Gastrocnemius medialis (tissue), 4 donors: ENCODE results near the gene UTRN. TPM values are rescaled to one million over a fixed set of nuclear protein-coding genes. Genes with fewer than 3 reads are reported as not detected.

Source experiments
- ATAC-seq, 2 donors: fragments of 150-250 bp; one replicate each; pipeline ENCODE4 v1.9.1; 2016
- DNase-seq, 2 donors: peaks; one replicate each; pipeline ENCODE4 v3.0.0-alpha.2; 2019
- H3K27ac ChIP-seq, 4 donors: fragments of 200-600 bp; sonication (generic); 1 replicate in 1 of 4; 2 replicates in 3 of 4; pipeline ENCODE4 v1.5.1; 2016 to 2018; ENCODE audit warnings: mild to moderate bottlenecking in 2 of 4, moderate library complexity in 1 of 4
- H3K27me3 ChIP-seq, 3 donors: fragments of 200-600 bp; sonication (generic) in 2 of 3; 1 replicate in 1 of 3; 2 replicates in 2 of 3; pipeline versions ENCODE4 v1.5.1 to v1.6.0; 2016 to 2019; ENCODE audit warnings: mild to moderate bottlenecking in 1 of 3, moderate library complexity in 1 of 3
- H3K36me3 ChIP-seq, 2 donors: fragments of 200-600 bp; sonication (generic) in 1 of 2; one replicate each; pipeline ENCODE4 v1.5.1; 2017 to 2018
- H3K4me1 ChIP-seq, 2 donors: fragments of 200-600 bp; sonication (generic) in 1 of 2; one replicate each; pipeline ENCODE4 v1.5.1; 2016 to 2017; ENCODE audit warnings: mild to moderate bottlenecking in 2 of 2
- H3K4me3 ChIP-seq, 4 donors: fragments of 200-600 bp; sonication (generic) in 3 of 4; 1 replicate in 1 of 4; 2 replicates in 3 of 4; pipeline ENCODE4 v1.5.1; 2016 to 2019; ENCODE audit warnings: mild to moderate bottlenecking in 2 of 4
- H3K9me3 ChIP-seq, 3 donors: fragments of 200-600 bp; sonication (generic) in 2 of 3; 1 replicate in 1 of 3; 2 replicates in 2 of 3; pipeline ENCODE4 v1.5.1; 2016 to 2019
- POLR2A ChIP-seq, 2 donors: fragments of 450-650 bp; IDR thresholded peaks; one replicate each; pipeline ENCODE4 v1.6.1; 2017; ENCODE audit warnings: antibody characterized with exemption in 2 of 2, mild to moderate bottlenecking in 2 of 2, moderate library complexity in 2 of 2
- in situ Hi-C, 4 donors: fragments of 200-750 bp; cut with MboI; loops; one replicate each; pipeline versions ENCODE4 v1.15.0 to v1.8.0; 2017; ENCODE audit warnings: low sequenced_read_pairs in 4 of 4
- intact Hi-C: fragments of 100-400 bp; cut with DNase I; formaldehyde crosslinking; loops from one replicate; pipeline ENCODE4 v1.15.1; 2023; ENCODE audit warnings: low total_unique reads
- total RNA-seq, 4 donors: library from RNA; depleted of rRNA; stranded (reverse); fragments of >200 nt; gene quantifications; one replicate each; pipeline versions ENCODE4 v1.1.0 to v1.2.3, GENCODE V29; 2016
- TF ChIP-seq, protein P1 (sequence below), 5 experiments: fragments of 450-650 bp in 3 of 5; fragments of 200-600 bp in 2 of 5; sonication (generic) in 2 of 5; IDR thresholded peaks in 4 of 5; conservative IDR thresholded peaks in 1 of 5; 1 replicate in 4 of 5; 2 replicates in 1 of 5; pipeline ENCODE4 v1.5.1; 2016 to 2019; ENCODE audit warnings: antibody characterized with exemption in 5 of 5, mild to moderate bottlenecking in 3 of 5, moderate library complexity in 3 of 5

Gene UTRN
- total RNA-seq, 4 donors from 2014 or later, result 24.1 to 66.3 (median 40.1) TPM

DNA sequence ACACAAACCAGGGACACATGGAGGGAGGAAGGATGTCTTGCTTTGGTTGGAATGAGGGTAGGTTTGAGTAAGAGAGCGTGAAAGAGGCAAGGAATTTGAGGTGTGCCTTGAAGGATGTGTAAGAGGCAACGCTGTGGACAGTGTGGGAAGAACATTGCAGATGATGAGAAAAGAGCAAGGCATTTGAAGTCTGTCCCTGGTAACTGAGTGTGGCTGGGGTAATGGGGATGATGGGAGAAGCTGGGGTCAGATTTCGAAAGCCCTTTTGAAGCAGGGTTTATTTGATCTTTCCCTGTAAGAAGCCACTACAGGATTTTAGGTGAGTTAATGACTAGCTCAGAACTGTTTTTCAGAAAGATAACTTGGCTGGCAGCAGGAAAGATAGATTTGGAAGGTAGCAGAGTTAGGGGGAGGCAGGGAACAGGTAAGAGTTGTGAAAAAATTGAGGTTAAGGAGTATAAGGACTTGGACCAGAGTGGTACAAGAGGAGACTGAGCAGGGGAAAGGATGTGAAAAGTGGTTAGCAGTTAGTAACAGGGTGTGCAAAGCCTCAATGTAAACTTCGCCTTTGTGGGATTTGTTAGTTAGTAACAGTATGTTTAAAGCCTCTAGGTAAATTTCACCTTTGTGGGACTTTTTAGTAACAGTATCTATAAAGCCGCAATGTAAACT, 17.7 kb downstream of the UTRN start:
- no peak for ATAC-seq
- Histone ChIP-seq H3K27ac (no peak overlapping the region), H3K4me3 (no peak overlapping the region), H3K9me3 (no peaks in the 10 kb centered on the region), H3K27me3 (no peaks in the 10 kb centered on the region), H3K4me1 (peaks cover 14 to 15% of the 10 kb centered on the region in 2 donors), H3K36me3 (no peaks in the 10 kb centered on the region)
- intact Hi-C loops, result no loop called here
- TF ChIP-seq, protein P1, sequence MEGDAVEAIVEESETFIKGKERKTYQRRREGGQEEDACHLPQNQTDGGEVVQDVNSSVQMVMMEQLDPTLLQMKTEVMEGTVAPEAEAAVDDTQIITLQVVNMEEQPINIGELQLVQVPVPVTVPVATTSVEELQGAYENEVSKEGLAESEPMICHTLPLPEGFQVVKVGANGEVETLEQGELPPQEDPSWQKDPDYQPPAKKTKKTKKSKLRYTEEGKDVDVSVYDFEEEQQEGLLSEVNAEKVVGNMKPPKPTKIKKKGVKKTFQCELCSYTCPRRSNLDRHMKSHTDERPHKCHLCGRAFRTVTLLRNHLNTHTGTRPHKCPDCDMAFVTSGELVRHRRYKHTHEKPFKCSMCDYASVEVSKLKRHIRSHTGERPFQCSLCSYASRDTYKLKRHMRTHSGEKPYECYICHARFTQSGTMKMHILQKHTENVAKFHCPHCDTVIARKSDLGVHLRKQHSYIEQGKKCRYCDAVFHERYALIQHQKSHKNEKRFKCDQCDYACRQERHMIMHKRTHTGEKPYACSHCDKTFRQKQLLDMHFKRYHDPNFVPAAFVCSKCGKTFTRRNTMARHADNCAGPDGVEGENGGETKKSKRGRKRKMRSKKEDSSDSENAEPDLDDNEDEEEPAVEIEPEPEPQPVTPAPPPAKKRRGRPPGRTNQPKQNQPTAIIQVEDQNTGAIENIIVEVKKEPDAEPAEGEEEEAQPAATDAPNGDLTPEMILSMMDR (IDR thresholded peaks at IDR 0.05 in 4 of 5, conservative IDR thresholded peaks at IDR 0.05 in 1 of 5), result no peak
- no peak for TF ChIP-seq POLR2A (IDR thresholded peaks at IDR 0.05)
- in situ Hi-C loops, result no loop called here
- DNase-seq, result no peak

DNA sequence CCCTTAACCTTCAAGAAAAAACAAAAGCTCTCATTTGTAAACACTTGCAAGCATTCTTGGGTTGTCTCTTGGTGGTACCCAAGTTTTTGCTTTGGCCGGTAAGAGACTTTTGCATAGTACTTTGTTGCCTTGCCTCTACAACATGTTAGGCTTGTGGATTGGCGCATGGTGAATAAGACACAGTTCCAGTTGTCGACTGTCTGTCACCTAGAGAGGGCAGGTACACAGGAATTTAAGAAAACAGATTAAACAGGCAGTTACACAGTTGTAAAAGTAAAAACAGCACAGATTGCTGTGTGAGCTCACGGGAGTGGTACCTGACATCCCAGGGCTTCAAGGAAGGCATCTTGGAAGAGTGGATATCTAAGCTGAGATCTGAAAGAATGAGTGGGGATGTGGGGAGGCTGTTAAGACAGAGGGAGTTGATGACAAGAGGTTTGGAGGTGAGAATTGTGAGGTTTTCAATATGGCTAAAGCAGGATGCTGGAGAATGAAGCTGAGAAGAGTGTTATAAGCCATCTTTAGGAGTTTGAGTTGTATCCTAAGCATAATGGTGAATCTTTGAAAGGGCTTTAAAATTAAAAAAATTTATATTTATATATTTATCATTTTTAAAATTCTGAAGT, 19.2 kb downstream of the UTRN start:
- no peak for ATAC-seq
- no peak for TF ChIP-seq POLR2A (IDR thresholded peaks at IDR 0.05)
- TF ChIP-seq, protein P1 (IDR thresholded peaks at IDR 0.05 in 4 of 5, conservative IDR thresholded peaks at IDR 0.05 in 1 of 5), result no peak
- no peak overlapping the region for H3K4me3 ChIP-seq
- no peaks in the 10 kb centered on the region for H3K9me3 ChIP-seq
- no peaks in the 10 kb centered on the region for H3K27me3 ChIP-seq
- H3K4me1 ChIP-seq, result peaks cover 0 to 2% of the 10 kb centered on the region in 2 donors
- in situ Hi-C loops (no loop called here), intact Hi-C loops (no loop called here)
- no peaks in the 10 kb centered on the region for H3K36me3 ChIP-seq
- DNase-seq, result no peak
- no peak overlapping the region for H3K27ac ChIP-seq

GRCh38 chr6:144305567-144305966, 20.4 kb downstream of the UTRN start:
- ATAC-seq (no peak), DNase-seq (no peak)
- TF ChIP-seq POLR2A (IDR thresholded peaks at IDR 0.05), result no peak
- TF ChIP-seq, protein P1 (IDR thresholded peaks at IDR 0.05 in 4 of 5, conservative IDR thresholded peaks at IDR 0.05 in 1 of 5), result no peak
- Histone ChIP-seq H3K4me3 (no peak overlapping the region), H3K27ac (no peak overlapping the region), H3K4me1 (peaks cover 0 to under 1% of the 10 kb centered on the region in 2 donors), H3K27me3 (no peaks in the 10 kb centered on the region), H3K36me3 (no peaks in the 10 kb centered on the region), H3K9me3 (no peaks in the 10 kb centered on the region)
- in situ Hi-C loops, result no loop called here
- intact Hi-C loops, result no loop called here

GRCh38 chr6:144305985-144306384, 20.9 kb downstream of the UTRN start:
- H3K4me3 ChIP-seq, result no peak overlapping the region
- intact Hi-C loops, result no loop called here
- no peak overlapping the region for H3K27ac ChIP-seq
- no peak for ATAC-seq
- no peaks in the 10 kb centered on the region for H3K9me3 ChIP-seq
- in situ Hi-C loops, result no loop called here
- peaks cover 4 to 5% of the 10 kb centered on the region in 2 donors for H3K4me1 ChIP-seq
- DNase-seq, result no peak
- TF ChIP-seq, protein P1 (IDR thresholded peaks at IDR 0.05 in 4 of 5, conservative IDR thresholded peaks at IDR 0.05 in 1 of 5), result no peak
- TF ChIP-seq POLR2A (IDR thresholded peaks at IDR 0.05), result no peak
- no peaks in the 10 kb centered on the region for H3K36me3 ChIP-seq
- no peaks in the 10 kb centered on the region for H3K27me3 ChIP-seq
